GM21786 (cell line): Measurements from ENCODE around the gene LRRC36.
"Not testable (repeated sequence)": the region's sequence is repeated elsewhere in the genome, so short reads cannot be mapped to it uniquely, and the experiment has no call there.

Experiments
- ATAC-seq: cut with Tn5 transposase; IDR thresholded peaks from one replicate; pipeline ENCODE4 v1.9.1; 2021; ENCODE audit not compliant: unreplicated experiment

LRRC36 gene

GRCh38 chr16:67339453-67339852, 12.8 kb downstream of the LRRC36 start:
- ATAC-seq = no peak

- no peak for ATAC-seq
Measured at GRCh38 chr16:67341250-67341649, 14.6 kb downstream of the LRRC36 start.

- no peak for ATAC-seq
Measured at GRCh38 chr16:67342616-67343015, 16.0 kb downstream of the LRRC36 start.

- no peak for ATAC-seq
Measured at GRCh38 chr16:67345401-67345800, 18.8 kb downstream of the LRRC36 start.

- no peak for ATAC-seq
Measured at GRCh38 chr16:67346341-67346740, 19.7 kb downstream of the LRRC36 start.

GRCh38 chr16:67349172-67349571, 22.6 kb downstream of the LRRC36 start:
- ATAC-seq = no peak

- ATAC-seq = no peak
Measured at GRCh38 chr16:67350324-67350723, 23.7 kb downstream of the LRRC36 start.

- not testable (repeated sequence) for ATAC-seq
Measured at GRCh38 chr16:67352463-67352862, 25.8 kb downstream of the LRRC36 start.

- ATAC-seq = no peak
Measured at GRCh38 chr16:67356396-67356795, 29.8 kb downstream of the LRRC36 start.

GRCh38 chr16:67357561-67357960, 30.9 kb downstream of the LRRC36 start:
- ATAC-seq = no peak

GRCh38 chr16:67359540-67360269, 33.1 kb downstream of the LRRC36 start:
- not testable (repeated sequence) for ATAC-seq

- ATAC-seq = no peak
Measured at GRCh38 chr16:67361038-67361437, 34.4 kb downstream of the LRRC36 start.

- no peak for ATAC-seq
Measured at GRCh38 chr16:67364600-67365235, 38.1 kb downstream of the LRRC36 start.

GRCh38 chr16:67370661-67371060, 44.0 kb downstream of the LRRC36 start:
- no peak for ATAC-seq

- no peak for ATAC-seq
Measured at GRCh38 chr16:67372664-67373063, 46.0 kb downstream of the LRRC36 start.

- not testable (repeated sequence) for ATAC-seq
Measured at GRCh38 chr16:67376012-67376411, 49.4 kb downstream of the LRRC36 start.

GRCh38 chr16:67378642-67379041, 52.0 kb downstream of the LRRC36 start:
- no peak for ATAC-seq

GRCh38 chr16:67383284-67383683, 56.7 kb downstream of the LRRC36 start:
- ATAC-seq = no peak

- no peak for ATAC-seq
Measured at GRCh38 chr16:67384778-67385510, 58.3 kb downstream of the LRRC36 start.

GRCh38 chr16:67386861-67387455, 60.3 kb downstream of the LRRC36 start:
- ATAC-seq = no peak

GRCh38 chr16:67387479-67388079, 61.0 kb downstream of the LRRC36 start:
- ATAC-seq = no peak
